Testis (tissue), 3 donors: ENCODE data around the gene PLEKHD1. TPM values are rescaled to one million over a fixed set of nuclear protein-coding genes. Genes with fewer than 3 reads are reported as not detected.

Experiments used
- DNase-seq: peaks from one replicate; pipeline ENCODE4 v3.0.0-alpha.2; 2019
- H3K27ac ChIP-seq, 2 donors: fragments of 200-600 bp; sonication (generic); one replicate each; pipeline ENCODE4 v1.5.1; 2019
- H3K27me3 ChIP-seq: fragments of 200-600 bp; sonication (generic); one replicate; pipeline ENCODE4 v1.5.1; 2019
- H3K36me3 ChIP-seq: fragments of 200-600 bp; sonication (generic); one replicate; pipeline ENCODE4 v1.5.1; 2017; ENCODE audit warnings: low read depth; ENCODE audit errors: missing control alignments
- H3K4me1 ChIP-seq: fragments of 200-600 bp; sonication (generic); one replicate; pipeline ENCODE4 v1.5.1; 2019
- H3K4me3 ChIP-seq, 2 donors: fragments of 200-600 bp; sonication (generic); one replicate each; pipeline ENCODE4 v1.5.1; 2017 to 2019
- H3K9me3 ChIP-seq: fragments of 200-600 bp; sonication (generic); one replicate; pipeline ENCODE4 v1.5.1; 2017
- CTCF ChIP-seq, 3 experiments: fragments of 450-650 bp in 2 of 3; fragments of 200-600 bp in 1 of 3; sonication (generic) in 1 of 3; IDR thresholded peaks; one replicate each; pipeline ENCODE4 v1.5.1; 2016 to 2019; ENCODE audit warnings: antibody characterized with exemption in 3 of 3, mild to moderate bottlenecking in 2 of 3, moderate library complexity in 1 of 3
- POLR2A ChIP-seq: fragments of 450-650 bp; IDR thresholded peaks from one replicate; pipeline ENCODE4 v1.6.1; 2017; ENCODE audit warnings: antibody characterized with exemption, mild to moderate bottlenecking, moderate library complexity
- WGBS, 2 donors: methylation state at CpG; one replicate each; pipeline ENCODE4 v1.1.5; 2018; 5-methylcytosine and 5-hydroxymethylcytosine counted together
- intact Hi-C: fragments of 100-400 bp; cut with DNase I; formaldehyde crosslinking; loops from one replicate; pipeline ENCODE4 v1.15.1; 2023; ENCODE audit warnings: low total_unique reads
- polyA plus RNA-seq: library from polyadenylated mRNA; stranded (reverse); fragments of 350-450 nt; fragmentation: Illumina TruSeq; extraction: RNeasy Lipid Tissue Mini Kit (QIAGEN cat#74804); gene quantifications from one replicate; pipeline ENCODE4 v1.2.3, GENCODE V29; 2014; ENCODE audit warnings: low read depth, low replicate concordance; ENCODE audit not compliant: insufficient read depth
- total RNA-seq, 2 donors: library from RNA; depleted of rRNA; stranded (reverse); fragments of >200 nt; gene quantifications; one replicate each; pipeline ENCODE4 v1.2.3, GENCODE V29; 2016

PLEKHD1 gene
- total and polyA plus RNA-seq, 3 donors from 2014 or later = 0.87 to 1.9 (median 1.1) TPM

DNA sequence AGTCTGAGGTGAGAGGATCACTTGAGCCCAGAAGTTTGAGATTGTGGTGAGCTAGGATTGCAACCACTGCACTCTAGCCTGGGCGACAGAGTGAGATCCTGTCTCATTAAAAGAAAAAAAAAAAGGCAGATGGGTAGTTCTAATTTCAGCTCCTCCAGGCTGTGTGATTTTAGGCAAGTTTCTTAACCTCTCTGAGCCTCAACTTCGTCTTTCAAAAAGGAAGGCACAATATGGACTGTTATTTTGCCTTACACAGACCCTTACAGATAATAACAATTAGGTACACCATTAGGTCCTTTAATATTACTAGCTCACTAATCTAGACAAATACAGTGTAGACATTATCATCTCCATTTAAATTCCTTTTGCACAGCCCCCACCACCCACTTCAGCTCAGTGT is 94.9 kb downstream of the PLEKHD1 start:
- intact Hi-C loops = no loop called here

DNA sequence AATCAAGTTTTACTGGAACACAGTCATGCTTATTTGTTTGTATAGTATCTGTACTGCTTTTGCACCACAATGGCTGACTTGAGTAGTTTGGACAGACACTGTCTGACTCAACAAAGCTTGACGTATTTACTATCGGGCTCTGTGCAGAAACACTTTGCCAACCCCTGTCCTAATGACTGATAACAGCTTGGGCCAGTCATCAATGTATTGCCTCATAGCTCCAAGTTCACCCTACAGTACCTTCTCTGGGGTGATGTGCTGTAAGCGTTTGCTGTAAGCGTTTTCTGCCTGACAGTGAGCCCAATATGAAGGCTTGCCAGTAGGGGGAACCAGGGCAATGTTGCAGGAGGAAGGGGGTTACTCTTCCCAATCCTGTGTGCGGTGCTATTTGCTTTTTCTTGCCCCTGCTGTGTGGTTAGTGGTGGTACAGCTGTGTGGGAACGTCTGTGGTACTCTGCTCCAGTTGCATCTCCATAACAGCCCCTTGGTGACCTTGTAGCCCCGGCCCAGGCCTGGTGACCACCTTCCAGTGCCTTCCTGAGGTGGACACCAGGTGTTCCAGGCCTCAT is 95.6 kb downstream of the PLEKHD1 start:
- DNase-seq = no peak
- Histone ChIP-seq H3K27me3 (no peaks in the 10 kb centered on the region), H3K4me1 (no peaks in the 10 kb centered on the region), H3K4me3 (no peak overlapping the region), H3K27ac (no peak overlapping the region), H3K9me3 (no peaks in the 10 kb centered on the region), H3K36me3 (no peaks in the 10 kb centered on the region)
- TF ChIP-seq POLR2A = no peak
- TF ChIP-seq CTCF (IDR thresholded peaks at IDR 0.05) = peak in 1 of 3 experiments; percentile 20
- WGBS, 2 donors = 66 to 71% methylated on average over 5 to 7 of the region's 7 CpGs
- intact Hi-C loops = no loop called here

More for the DNA sequence above, 94.9 kb downstream of the PLEKHD1 start:
- Histone ChIP-seq H3K36me3 (no peaks in the 10 kb centered on the region), H3K4me1 (no peaks in the 10 kb centered on the region), H3K4me3 (no peak overlapping the region), H3K9me3 (no peaks in the 10 kb centered on the region), H3K27me3 (no peaks in the 10 kb centered on the region), H3K27ac (no peak overlapping the region)
- TF ChIP-seq CTCF (IDR thresholded peaks at IDR 0.05) = no peak
- TF ChIP-seq POLR2A = no peak
- 90 to 92% methylated on average over 2 of the region's 2 CpGs for WGBS, 2 donors
- no peak for DNase-seq

Other genes starting within 250 kb of the PLEKHD1 start
- 1 to 10 TPM; 5.6 to 6.3 TPM for gene GALNT16, start 224.6 kb upstream of the PLEKHD1 start, total RNA-seq
- 11.1 TPM for gene GALNT16, start 224.6 kb upstream of the PLEKHD1 start, polyA plus RNA-seq
- 10 to 100 TPM; 57.3 to 74.5 TPM for gene ERH, start 86.4 kb upstream of the PLEKHD1 start, total RNA-seq
- 176 TPM for gene ERH, start 86.4 kb upstream of the PLEKHD1 start, polyA plus RNA-seq
- gene SLC39A9, start 86.0 kb upstream of the PLEKHD1 start, total RNA-seq = 10 to 100 TPM; 59.9 to 73.3 TPM
- 38.0 TPM for gene SLC39A9, start 86.0 kb upstream of the PLEKHD1 start, polyA plus RNA-seq
- 1 to 10 TPM; 1.7 to 1.9 TPM for gene CCDC177, start 90.1 kb downstream of the PLEKHD1 start, total RNA-seq
- 0.63 TPM for gene CCDC177, start 90.1 kb downstream of the PLEKHD1 start, polyA plus RNA-seq
- 10 to 100 TPM; 38.7 to 39.5 TPM for gene SUSD6, start 126.9 kb downstream of the PLEKHD1 start, total RNA-seq
- gene SUSD6, start 126.9 kb downstream of the PLEKHD1 start, polyA plus RNA-seq = 27.7 TPM